ENCODE data around the gene HOXB1.

- TF ChIP-seq, protein P1, sequence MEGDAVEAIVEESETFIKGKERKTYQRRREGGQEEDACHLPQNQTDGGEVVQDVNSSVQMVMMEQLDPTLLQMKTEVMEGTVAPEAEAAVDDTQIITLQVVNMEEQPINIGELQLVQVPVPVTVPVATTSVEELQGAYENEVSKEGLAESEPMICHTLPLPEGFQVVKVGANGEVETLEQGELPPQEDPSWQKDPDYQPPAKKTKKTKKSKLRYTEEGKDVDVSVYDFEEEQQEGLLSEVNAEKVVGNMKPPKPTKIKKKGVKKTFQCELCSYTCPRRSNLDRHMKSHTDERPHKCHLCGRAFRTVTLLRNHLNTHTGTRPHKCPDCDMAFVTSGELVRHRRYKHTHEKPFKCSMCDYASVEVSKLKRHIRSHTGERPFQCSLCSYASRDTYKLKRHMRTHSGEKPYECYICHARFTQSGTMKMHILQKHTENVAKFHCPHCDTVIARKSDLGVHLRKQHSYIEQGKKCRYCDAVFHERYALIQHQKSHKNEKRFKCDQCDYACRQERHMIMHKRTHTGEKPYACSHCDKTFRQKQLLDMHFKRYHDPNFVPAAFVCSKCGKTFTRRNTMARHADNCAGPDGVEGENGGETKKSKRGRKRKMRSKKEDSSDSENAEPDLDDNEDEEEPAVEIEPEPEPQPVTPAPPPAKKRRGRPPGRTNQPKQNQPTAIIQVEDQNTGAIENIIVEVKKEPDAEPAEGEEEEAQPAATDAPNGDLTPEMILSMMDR (IDR thresholded peaks at IDR 0.05), result no peak
- no peak for TF ChIP-seq POLR2A (IDR thresholded peaks at IDR 0.05)
Measured at GRCh38 chr17:48490451-48490892, 40.3 kb downstream of the HOXB1 start.
